SK-MEL-5 (cell line): ENCODE results near the gene GRAMD2B. TPM values are rescaled to one million over a fixed set of nuclear protein-coding genes. Genes with fewer than 3 reads are reported as not detected.
A peak's percentile ranks its signal among the peaks of the same experiment; 100 is the strongest.

Source experiments
- DNase-seq: peaks from one replicate; pipeline ENCODE4 v3.0.0-alpha.2; 2016; ENCODE audit warnings: low read depth, low spot score
- in situ Hi-C: cut with HindIII; loops from 2 replicates; pipeline ENCODE4 v1.10.0; 2016; ENCODE audit warnings: low sequenced_read_pairs, high pct_unique_total_duplicates, low pct_unique_long_range_greater_than_20kb
- total RNA-seq: library from RNA; depleted of rRNA; stranded (reverse); fragments of >200 nt; shearing (Covaris generic); gene quantifications from 2 replicates; pipeline ENCODE4 v1.2.3, GENCODE V29; 2014

The GRAMD2B gene
- total RNA-seq, 1 experiment from 2014 or later = 3.2 TPM

- in situ Hi-C loops = no loop called here
Measured at GRCh38 chr5:126487596-126487995, 64.4 kb downstream of the GRAMD2B start.

DNA sequence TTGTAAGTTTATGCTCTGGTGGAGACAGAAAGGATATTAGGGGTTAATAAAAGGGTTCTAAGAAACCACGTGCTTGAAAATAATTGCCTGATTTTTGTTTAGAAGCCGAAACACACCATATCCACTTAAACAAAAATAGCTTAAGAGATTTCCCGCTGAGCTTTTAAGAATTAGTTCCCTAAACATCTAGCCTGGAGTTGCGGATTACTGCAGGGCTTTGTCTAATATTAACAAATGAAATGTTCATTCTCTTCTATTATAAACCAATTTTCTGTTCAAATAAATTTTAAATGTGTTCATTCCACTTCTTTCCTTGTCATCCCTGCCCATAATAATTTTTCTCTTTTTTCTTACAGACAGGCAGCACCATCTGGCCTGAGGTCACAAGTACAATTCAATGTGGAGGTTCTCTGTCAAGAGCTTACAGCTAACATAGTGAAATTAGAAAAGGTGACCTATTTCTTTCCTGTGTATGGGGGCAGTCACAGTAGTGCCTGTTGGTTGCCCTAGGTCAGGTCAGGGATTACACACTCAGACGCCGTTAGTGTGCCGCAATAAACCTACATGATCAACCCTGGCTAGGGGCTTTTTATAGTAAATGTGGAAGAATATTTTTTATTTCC lies 65.3 kb downstream of the GRAMD2B start:
- in situ Hi-C loops = no loop called here
- no peak for DNase-seq

More at GRCh38 chr5:126487596-126487995, 64.4 kb downstream of the GRAMD2B start:
- DNase-seq = no peak

- DNase-seq = peak; percentile 34
- in situ Hi-C loops = no loop called here
Measured at GRCh38 chr5:126490167-126490940, 67.1 kb downstream of the GRAMD2B start.

GRCh38 chr5:126492939-126493338 lies 69.7 kb downstream of the GRAMD2B start:
- in situ Hi-C loops = no loop called here
- peak; percentile 73 for DNase-seq

DNA sequence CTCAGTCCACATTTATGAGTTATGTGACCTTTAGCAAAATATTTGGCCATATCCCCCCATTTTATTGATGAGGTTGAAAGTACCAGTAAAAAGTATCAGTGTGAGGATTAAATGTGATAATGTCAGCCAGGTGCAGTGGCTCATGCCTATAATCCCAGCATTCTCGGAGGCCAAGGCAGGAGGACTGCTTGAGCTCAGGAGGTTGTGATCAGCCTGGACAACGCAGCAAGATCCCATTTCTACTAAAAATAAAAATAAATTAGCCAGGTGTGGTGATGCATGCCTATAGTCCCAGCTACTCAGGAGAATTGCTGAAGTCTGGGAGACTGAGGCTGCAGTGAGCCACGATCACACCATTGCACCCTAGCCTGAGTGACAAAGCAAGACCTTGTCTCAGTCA lies 71.2 kb downstream of the GRAMD2B start:
- in situ Hi-C loops = no loop called here
- DNase-seq = no peak

DNA sequence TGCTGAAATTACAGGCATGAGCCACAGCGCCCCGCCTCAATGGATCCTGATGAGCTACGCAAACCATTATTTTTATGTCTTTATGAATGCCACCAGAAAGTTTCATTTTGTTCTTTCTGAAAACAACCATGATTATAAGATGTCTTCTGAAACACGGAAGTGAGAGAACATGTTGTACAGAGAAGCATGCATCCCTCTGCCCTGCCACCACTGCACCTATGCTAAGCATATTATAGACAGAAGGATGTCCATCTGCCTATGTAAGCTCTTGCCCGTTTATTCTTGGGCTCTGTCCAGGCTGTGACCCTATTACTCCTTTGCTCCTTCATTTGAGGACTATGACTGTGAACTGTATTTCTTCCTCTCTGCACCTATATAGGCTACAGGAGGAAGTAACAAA lies 74.3 kb downstream of the GRAMD2B start:
- DNase-seq = no peak
- in situ Hi-C loops = no loop called here

GRCh38 chr5:126499278-126499677 lies 76.1 kb downstream of the GRAMD2B start:
- in situ Hi-C loops = no loop called here
- DNase-seq = no peak

DNA sequence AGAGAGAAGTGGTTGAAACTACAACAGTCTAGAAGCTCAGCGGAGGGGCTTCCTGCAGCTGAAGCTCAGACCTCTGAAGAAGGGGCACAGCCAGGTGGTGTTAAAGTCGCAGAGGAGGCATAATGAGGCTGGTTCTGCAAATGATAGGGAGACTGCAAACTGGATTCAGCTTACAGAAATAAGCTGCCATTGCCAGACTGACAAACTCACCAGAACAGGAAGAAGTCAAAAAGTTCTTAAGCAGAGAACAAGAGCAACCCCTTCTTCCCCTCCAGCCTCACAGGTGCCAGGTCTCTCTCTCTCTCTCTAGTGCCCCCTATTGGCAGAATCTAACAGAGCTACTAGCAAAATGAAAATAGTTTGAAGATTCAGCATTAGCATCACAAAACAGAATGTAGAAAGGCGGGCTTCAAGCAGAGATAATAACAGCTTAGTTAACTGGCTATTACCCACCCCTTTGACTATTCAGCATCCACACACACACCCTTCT lies 76.7 kb downstream of the GRAMD2B start:
- peak; percentile 66 for DNase-seq
- in situ Hi-C loops = no loop called here

DNA sequence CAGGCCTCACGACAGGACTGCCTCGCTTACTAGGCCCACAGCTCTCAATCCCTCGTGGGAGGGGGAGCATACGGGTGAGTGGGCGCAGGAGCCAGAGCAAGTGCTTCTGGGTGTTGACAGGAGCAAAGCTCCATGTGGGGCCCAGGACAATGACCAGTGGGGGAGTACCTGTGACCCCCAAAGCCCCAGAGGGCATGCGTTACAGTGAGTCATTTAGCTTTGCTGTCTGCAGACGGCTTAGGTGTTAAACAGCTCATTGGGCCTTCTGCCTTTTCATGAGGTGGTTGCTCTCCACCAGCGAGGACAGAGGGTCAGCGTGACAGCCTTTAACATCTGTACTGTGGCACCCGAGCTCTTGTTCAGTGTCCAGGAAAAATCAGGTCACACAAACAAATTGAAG lies 78.2 kb downstream of the GRAMD2B start:
- no peak for DNase-seq
- in situ Hi-C loops = no loop called here

DNA sequence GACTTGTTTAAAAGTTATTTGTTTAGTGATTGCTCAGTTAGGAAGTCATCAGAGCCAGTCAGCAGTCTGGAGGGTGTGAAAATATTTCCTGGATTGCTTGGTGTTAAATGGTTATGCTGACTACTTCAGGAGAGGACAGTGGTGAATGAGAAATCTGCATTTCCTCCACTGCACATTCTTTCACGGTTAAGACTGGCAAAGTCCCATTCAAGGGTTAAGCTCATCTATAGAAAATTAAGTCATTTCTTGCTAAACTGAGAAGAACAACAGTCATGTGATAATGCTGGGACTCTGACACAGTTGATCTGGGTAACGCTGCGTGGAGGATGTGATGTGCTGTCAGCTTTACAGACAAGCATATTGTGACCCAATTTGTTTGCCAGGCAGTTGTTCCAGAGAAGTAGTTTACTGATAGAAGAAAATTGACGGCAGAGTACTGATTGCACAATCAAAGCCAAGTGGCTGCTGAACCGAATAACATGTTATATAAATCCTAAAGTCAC lies 80.4 kb downstream of the GRAMD2B start:
- peak; percentile 29 for DNase-seq
- in situ Hi-C loops = no loop called here

- in situ Hi-C loops = no loop called here
- DNase-seq = no peak
Measured at GRCh38 chr5:126506079-126506478, 82.9 kb downstream of the GRAMD2B start.

DNA sequence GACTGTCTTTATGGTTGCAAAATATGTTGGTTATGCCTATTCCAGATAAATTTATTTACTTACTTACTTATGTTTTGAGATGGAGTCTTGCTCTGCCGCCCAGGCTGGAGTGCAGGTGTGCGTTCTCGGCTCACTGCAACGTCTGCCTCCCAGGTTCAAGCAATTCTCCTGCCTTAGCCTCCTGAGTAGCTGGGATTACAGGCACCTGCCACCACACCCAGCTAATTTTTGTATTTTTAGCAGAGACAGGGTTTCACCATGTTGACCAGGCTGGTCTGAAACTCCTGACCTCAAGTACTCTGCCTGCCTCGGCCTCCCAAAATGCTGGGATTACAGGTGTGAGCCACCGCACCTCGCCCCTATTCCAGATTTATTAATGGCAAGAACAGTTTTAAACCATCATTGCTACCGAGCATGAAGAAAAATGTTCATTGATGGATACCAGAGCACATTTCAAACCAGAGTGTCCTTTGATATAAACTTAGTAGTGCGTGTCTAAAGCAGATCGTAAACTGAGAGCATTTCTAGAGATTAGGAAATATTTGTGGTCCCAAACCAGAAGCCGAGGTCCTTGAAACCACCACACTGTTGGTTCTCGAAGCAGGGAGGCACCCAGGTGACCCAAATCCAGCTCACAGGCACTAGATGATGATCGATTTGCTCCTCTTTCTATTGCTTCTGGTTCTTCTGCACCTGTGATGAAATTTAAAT lies 85.2 kb downstream of the GRAMD2B start:
- in situ Hi-C loops = no loop called here

GRCh38 chr5:126508962-126509279 lies 85.7 kb downstream of the GRAMD2B start:
- in situ Hi-C loops = no loop called here
- DNase-seq = no peak

More for the DNA sequence above, 85.2 kb downstream of the GRAMD2B start:
- no peak for DNase-seq

DNA sequence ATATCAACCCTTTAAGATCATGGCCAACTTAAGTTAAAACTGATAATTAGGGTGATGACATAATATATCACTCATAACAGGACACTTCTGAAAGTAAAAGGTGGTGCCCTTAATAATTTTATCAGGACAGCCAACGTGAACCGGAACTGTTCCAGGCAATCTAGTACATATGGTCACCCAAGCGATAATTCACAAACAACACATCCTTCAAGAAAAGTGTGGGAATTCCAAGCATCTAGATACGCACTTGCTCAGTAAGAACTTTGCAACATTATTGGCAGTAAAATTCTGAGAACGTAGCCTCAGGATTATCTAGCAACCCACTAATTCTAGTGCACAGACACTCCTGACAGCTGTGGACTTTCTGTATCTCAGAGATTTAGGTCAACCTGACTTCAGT lies 86.1 kb downstream of the GRAMD2B start:
- no peak for DNase-seq
- in situ Hi-C loops = no loop called here

- DNase-seq = no peak
- in situ Hi-C loops = no loop called here
Measured at GRCh38 chr5:126511961-126512360, 88.8 kb downstream of the GRAMD2B start.

GRCh38 chr5:126512451-126512850 lies 89.2 kb downstream of the GRAMD2B start:
- in situ Hi-C loops = no loop called here
- DNase-seq = no peak

DNA sequence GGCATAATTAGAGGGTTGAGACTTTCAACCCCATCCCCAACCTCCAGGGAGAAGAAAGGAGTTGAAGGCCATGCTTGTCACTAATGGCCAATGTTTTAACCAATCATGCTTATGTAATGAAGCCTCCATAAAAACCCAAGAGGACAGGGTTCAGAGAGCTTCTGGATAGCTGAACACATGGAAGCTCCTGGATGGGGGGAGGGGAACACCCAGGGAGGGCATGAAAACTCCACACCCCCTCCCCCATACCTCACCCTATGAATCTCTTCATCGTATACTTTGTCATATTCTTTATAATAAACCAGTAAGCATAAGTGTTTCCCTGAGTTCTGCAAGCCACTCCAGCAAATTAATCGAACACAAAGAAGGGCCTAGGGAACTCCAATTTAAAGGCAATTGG lies 90.1 kb downstream of the GRAMD2B start:
- in situ Hi-C loops = no loop called here
- no peak for DNase-seq

- in situ Hi-C loops = no loop called here
- DNase-seq = no peak
Measured at GRCh38 chr5:126513703-126514102, 90.5 kb downstream of the GRAMD2B start.
